LNCaP clone FGC (cell line): ENCODE measurements around the gene BTBD9.

Experiments
- DNase-seq: peaks from one replicate; pipeline ENCODE4 v3.0.0-alpha.2; 2011; ENCODE audit warnings: low read depth
- H3K4me3 ChIP-seq: 2 replicates; pipeline ENCODE4 v1.5.1; 2011; ENCODE audit warnings: mild to moderate bottlenecking, low read depth, low read length, control low read depth
- TF ChIP-seq, protein P1 (sequence below): IDR thresholded peaks from 2 replicates; pipeline ENCODE4 v1.5.1; 2012; ENCODE audit warnings: mild to moderate bottlenecking; ENCODE audit not compliant: control insufficient read depth, insufficient read depth; ENCODE audit errors: extremely low read depth

Gene BTBD9

DNA sequence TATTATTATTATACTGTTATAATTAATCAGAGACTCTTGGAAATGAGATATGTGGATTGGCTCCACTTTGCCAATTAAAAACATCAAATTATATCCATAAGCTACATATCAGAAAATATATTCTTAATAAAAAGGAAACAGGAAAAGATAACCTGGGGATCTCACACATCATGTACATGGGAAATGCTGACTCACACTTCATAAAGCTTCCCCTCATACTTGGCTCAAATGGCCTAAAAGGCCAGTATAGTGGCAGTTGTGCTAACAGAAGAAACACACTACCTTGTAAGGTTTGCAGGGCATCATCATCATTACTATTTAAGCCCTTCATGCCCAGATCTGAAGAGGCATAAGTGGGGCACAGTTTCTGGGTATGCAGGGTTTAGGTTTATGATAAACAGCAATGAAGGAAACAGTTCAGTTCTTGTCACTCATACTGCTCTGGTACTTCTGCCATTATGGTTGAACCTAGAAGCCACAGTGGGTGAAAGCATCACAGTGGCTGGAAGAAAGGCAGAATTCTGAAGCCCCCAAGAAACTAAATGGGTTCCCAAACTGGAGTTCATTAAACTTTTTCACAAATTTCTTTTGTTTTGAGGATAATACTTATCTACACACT is 60.6 kb downstream of the BTBD9 start:
- no peak overlapping the region for H3K4me3 ChIP-seq
- TF ChIP-seq, protein P1, sequence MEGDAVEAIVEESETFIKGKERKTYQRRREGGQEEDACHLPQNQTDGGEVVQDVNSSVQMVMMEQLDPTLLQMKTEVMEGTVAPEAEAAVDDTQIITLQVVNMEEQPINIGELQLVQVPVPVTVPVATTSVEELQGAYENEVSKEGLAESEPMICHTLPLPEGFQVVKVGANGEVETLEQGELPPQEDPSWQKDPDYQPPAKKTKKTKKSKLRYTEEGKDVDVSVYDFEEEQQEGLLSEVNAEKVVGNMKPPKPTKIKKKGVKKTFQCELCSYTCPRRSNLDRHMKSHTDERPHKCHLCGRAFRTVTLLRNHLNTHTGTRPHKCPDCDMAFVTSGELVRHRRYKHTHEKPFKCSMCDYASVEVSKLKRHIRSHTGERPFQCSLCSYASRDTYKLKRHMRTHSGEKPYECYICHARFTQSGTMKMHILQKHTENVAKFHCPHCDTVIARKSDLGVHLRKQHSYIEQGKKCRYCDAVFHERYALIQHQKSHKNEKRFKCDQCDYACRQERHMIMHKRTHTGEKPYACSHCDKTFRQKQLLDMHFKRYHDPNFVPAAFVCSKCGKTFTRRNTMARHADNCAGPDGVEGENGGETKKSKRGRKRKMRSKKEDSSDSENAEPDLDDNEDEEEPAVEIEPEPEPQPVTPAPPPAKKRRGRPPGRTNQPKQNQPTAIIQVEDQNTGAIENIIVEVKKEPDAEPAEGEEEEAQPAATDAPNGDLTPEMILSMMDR = no peak

DNA sequence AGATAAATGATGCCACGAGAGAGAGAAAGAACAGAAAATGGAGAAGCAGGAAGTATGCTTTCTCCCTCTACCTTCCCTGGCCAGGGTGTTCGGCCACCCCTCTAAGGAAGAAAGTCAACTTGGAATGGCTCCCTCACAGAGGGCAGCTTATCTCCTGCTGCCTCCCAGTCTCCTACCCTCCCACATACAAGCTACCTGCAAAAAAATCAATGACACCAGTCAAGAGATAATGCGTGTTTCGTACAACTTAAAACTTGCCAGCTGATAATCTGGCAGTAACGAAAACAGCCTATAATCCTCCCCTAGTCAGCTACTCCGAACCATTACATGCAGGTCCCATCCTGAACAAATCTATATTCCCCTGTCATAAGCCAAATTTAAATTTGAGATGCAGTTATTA is 61.7 kb downstream of the BTBD9 start:
- H3K4me3 ChIP-seq = no peak overlapping the region
- TF ChIP-seq, protein P1 = no peak
- no peak for DNase-seq

More for the DNA sequence above, 60.6 kb downstream of the BTBD9 start:
- no peak for DNase-seq

DNA sequence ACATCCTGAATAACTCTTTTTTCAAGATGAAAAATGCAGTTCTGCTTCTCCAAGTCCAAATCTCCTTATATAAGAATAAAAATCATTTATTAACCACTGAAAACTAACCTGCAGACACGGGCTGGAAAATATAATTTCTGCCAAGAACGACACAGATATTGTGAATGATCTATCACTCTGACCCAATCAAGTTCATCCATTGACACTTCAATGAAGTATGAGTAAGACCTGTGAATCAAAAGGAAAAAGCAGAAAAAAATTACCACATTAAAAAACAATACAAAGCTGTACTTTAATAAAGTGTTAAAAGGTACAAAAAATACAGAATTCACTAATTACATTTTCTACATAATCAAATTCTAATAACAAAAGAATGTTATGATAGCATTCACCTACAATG is 62.2 kb downstream of the BTBD9 start:
- H3K4me3 ChIP-seq = no peak overlapping the region
- TF ChIP-seq, protein P1 = no peak
- DNase-seq = no peak

DNA sequence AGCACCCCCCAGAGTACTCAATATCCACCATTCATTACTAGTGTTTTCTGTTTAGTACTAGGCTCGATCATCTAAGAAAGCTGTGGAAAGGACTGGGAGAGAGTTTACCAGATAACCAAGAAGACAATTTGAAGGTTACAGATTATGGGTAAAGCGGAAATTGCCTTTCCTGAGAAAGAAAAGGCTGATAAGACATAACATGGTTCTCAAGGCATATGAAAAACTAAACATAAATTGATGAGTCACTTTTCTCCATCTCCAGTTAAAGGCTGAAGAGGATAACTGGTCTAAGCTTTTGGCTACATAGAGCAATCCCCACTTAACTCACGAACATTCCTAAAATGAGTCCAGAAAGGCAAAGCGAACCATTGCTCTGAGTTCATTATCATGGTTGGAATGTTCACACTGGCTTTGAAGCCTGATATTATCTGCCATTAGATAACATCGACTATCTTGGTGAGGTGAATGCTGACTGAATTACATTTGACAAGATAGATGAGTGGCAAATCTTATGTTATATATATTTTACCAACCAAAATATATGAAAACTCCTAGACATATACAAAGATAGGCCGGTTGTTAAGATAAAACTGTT is 65.8 kb downstream of the BTBD9 start:
- TF ChIP-seq, protein P1 = no peak
- no peak for DNase-seq
- H3K4me3 ChIP-seq = no peak overlapping the region

DNA sequence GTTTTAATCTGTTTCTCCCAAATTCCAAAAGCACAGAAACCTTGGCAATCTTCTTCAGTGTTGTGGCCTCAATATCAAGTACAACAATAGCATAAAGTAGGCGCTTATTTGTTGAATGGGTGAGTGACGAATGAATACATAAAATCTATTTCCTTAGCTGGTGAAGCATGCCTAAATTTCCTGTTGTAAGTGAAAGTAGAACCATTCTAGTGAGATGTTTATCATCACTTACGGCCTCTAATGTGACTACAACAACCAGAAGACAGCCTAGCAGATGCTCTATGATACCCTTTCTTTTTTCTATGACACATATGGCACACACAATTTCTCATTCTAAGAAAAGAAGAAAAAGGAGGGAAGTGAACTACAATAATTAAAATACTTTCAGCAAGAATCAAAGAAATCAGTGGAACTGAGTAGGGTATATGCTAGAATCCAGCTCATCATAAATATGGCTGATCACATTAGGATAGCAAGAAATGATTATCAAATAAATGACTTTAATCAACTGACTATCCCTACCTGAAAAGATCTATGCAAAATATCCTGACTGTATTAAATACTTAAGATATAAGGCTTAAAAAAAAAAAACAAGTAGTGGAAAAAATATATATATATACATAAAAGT is 67.4 kb downstream of the BTBD9 start:
- TF ChIP-seq, protein P1 = no peak
- no peak for DNase-seq
- no peak overlapping the region for H3K4me3 ChIP-seq

DNA sequence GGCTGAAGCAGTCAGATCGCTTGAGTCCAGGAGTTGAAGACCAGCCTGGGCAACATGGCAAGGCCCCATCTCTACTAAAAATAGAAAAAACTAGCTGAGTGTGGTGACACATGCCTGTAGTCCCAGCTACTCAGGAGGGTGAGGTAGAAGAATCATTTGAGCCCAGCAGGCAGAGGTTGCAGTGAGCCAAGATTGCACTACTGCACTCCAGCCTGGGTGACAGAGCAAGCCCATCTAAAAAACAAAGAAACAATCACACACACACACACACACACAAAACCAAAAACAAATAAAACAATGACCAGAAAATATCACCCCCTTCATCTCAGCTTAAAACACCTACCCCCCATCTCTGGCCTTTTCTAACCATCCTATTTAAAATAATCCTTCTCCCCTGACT is 68.0 kb downstream of the BTBD9 start:
- TF ChIP-seq, protein P1 = no peak
- DNase-seq = no peak

More for the DNA sequence above, 68.0 kb downstream of the BTBD9 start:
- no peak overlapping the region for H3K4me3 ChIP-seq
